ENCODE data around the gene NEXN.
A peak's percentile ranks its signal among the peaks of the same experiment; 100 is the strongest.

The NEXN gene

DNA sequence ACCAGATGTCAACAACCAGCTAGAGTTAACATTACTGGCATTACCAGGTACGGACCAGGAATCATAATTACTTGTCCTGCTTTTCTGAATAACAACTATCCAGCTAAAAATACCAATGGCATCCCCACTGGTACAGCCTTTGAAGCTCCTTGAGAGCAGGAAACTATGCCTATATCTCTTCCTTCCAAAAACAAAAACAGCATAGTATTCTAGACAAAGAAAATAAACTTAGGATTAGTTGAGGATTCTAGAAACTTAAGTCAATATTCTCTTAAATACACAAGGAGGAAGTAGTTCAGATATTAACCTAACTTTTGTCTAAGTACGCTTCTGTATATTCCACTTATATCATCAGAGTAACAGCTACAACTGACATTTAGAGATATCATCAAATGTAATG lies 87.5 kb downstream of the NEXN start:
- no peak overlapping the region for H3K27ac ChIP-seq
- TF ChIP-seq, protein P1, sequence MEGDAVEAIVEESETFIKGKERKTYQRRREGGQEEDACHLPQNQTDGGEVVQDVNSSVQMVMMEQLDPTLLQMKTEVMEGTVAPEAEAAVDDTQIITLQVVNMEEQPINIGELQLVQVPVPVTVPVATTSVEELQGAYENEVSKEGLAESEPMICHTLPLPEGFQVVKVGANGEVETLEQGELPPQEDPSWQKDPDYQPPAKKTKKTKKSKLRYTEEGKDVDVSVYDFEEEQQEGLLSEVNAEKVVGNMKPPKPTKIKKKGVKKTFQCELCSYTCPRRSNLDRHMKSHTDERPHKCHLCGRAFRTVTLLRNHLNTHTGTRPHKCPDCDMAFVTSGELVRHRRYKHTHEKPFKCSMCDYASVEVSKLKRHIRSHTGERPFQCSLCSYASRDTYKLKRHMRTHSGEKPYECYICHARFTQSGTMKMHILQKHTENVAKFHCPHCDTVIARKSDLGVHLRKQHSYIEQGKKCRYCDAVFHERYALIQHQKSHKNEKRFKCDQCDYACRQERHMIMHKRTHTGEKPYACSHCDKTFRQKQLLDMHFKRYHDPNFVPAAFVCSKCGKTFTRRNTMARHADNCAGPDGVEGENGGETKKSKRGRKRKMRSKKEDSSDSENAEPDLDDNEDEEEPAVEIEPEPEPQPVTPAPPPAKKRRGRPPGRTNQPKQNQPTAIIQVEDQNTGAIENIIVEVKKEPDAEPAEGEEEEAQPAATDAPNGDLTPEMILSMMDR (IDR thresholded peaks at IDR 0.05): no peak
- no peak for TF ChIP-seq ZFX (IDR thresholded peaks at IDR 0.05; ENCODE audit: borderline replicate concordance)

- H3K27ac ChIP-seq: no peak overlapping the region
- TF ChIP-seq, protein P1 (IDR thresholded peaks at IDR 0.05): no peak
- no peak for TF ChIP-seq ZFX (IDR thresholded peaks at IDR 0.05; ENCODE audit: borderline replicate concordance)
Observed at GRCh38 chr1:77976433-77977076, 88.1 kb downstream of the NEXN start.

DNA sequence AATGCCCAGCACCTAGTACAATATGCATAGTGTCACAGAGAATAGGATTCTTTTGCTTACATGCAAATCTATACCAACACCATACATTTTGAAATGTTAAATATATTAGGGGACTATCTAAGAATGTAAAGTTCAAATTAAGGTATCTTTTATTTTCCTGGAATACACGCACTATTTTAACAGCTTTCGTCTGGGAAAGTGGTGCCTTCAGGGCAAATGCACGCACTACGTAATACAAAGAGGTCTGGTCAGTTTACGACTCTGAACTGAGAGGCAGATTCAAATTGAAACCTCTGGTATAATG lies 89.5 kb downstream of the NEXN start:
- TF ChIP-seq ZFX (IDR thresholded peaks at IDR 0.05; ENCODE audit: borderline replicate concordance): no peak
- TF ChIP-seq, protein P1 (IDR thresholded peaks at IDR 0.05): no peak
- peak overlapping the region; percentile 97 for H3K27ac ChIP-seq

- H3K27ac ChIP-seq: peak overlapping the region; percentile 97
- TF ChIP-seq ZFX (IDR thresholded peaks at IDR 0.05; ENCODE audit: borderline replicate concordance): no peak
- TF ChIP-seq, protein P1 (IDR thresholded peaks at IDR 0.05): no peak
Observed at GRCh38 chr1:77978293-77978968, 90.0 kb downstream of the NEXN start.

- TF ChIP-seq ZFX (IDR thresholded peaks at IDR 0.05; ENCODE audit: borderline replicate concordance): no peak
- TF ChIP-seq, protein P1 (IDR thresholded peaks at IDR 0.05): peak; percentile 86
- peak within 1 kb of the TSS; percentile 97 for H3K27ac ChIP-seq
Observed at GRCh38 chr1:77978969-77979876, 90.8 kb downstream of the NEXN start, which contains the start of gene FUBP1. Gene FUBP1 (minus strand): TSS chr1:77979072. CDS start chr1:77979004, 68 bp downstream.

GRCh38 chr1:77983352-77983996 lies 95.0 kb downstream of the NEXN start:
- peak overlapping the region; percentile 66 for H3K27ac ChIP-seq

- peak overlapping the region; percentile 66 for H3K27ac ChIP-seq
- TF ChIP-seq, protein P1 (IDR thresholded peaks at IDR 0.05): no peak
- TF ChIP-seq ZFX (IDR thresholded peaks at IDR 0.05; ENCODE audit: borderline replicate concordance): no peak
Observed at GRCh38 chr1:77983997-77984355, 95.6 kb downstream of the NEXN start.
